ENCODE data around the gene RIC8B.

GRCh38 chr12:106888348-106888970, 114.0 kb downstream of the RIC8B start:
- TF ChIP-seq CTCF (IDR thresholded peaks at IDR 0.05) (no peak), KDM1A (IDR thresholded peaks at IDR 0.05; ENCODE audit: low read depth) (no peak), NPAS2 (CRISPR knock-in tag; IDR thresholded peaks at IDR 0.05; ENCODE audit: borderline replicate concordance) (no peak), RFX5 (IDR thresholded peaks at IDR 0.05) (no peak)
